DMS 273 (cell line): ENCODE results near the gene DOCK2.
"Not testable (repeated sequence)": the region's sequence is repeated elsewhere in the genome, so short reads cannot be mapped to it uniquely, and the experiment has no call there.

ENCODE experiments used
- DNase-seq: peaks from one replicate; lab custom pipeline; 2025; ENCODE audit not compliant: unreplicated experiment; lab: John Stamatoyannopoulos, UW

Gene DOCK2

DNA sequence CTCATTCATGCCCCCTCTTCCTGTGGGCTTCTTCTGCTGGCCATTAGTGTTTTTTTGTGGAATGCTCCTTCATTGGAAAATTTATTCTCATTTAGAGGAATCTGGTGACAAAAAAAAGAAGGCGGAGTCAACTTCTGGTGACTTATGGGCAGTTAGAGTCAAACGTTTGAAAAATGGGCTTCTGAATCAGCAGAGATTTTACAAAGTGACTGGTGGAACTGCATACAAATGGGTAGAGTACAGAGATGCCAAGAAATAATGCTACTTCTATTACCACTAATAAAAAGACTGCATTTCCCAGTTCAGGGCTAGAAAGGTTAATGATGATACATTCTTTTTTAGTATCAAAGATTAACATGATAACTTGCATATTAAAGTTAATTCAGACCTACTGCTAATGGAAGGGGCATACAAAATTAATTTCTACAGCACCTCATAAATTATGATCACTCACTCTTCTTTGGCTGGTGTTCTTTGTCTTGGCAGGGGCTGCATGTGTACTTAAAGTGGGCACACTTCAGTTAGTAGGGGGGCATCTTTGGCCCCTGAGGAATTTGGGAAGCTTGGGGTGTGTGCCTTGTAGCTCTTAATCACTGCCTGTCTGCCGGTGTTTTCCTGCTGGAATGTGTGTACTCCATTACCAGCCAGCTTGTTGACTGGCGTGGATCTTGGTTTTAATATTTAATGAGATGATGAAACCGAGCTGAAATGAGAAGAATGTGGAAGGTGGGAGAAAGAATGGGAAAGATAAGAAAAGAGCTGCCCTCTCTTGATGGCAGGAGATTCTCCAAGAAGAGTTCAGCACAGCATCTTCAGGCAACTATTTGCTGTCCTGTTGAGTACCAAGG, 148.9 kb downstream of the DOCK2 start:
- DNase-seq: no peak

DNA sequence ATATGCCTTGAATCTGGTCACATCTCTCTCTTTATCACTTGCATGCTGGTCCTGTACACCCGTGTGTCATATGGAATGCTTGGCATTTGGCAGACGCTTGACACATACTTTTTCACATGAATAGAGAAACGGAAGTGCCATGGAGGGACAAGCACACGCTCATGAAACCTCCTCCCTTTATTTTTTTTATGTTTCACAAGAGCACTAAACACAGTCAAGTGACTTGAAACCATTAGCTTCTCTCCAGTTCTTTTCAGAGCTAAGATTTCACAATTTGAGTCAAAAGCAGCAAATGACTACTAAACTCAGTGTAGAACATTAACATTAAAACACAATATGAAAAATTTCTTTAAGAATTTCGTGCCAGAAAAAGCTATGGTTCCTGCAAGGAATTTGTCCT, 151.1 kb downstream of the DOCK2 start:
- no peak for DNase-seq

DNA sequence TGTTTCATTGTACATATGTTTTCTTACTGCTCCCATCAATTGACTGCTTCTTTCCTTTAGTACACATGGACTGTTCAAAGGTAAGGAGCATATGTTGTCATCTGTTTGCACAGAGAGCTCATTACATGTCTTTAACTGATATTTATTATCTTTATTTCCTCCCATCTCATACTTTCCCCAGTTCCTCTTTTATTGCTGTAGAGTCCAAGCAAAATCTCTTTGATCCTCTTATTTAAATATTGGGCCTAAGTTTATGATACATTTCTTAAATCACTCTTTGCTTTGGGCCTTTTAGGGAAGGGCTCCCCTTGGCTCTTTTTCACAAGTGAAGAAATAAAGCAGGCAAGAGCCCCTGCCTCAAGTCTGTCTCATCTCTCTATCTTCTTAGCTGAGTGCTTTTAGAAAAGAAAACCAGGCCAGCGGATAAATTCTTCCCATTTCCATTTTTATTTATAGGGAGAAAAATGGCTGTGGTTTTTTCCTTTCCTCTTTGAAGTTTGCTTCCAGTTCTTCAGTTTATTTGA, 152.4 kb downstream of the DOCK2 start:
- DNase-seq: no peak

DNA sequence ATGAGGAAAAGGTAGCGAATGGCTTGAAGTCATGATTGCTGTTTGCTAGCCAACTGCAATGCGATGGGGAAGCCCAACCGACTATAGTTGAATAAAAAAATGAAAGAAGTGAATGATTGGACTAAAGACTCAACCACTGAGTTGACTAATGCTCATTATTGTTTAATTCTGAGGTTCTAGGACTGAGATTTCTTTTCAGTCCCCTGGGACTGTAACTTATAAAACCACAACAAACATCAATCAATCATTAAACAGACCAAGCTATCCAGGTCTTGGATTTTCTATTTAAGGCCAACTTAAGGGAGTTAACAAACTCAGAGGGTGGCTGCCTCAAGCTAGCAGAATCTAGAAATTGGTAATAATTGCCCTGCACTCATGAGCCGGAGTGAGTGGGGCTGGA, 154.2 kb downstream of the DOCK2 start:
- DNase-seq: no peak

DNA sequence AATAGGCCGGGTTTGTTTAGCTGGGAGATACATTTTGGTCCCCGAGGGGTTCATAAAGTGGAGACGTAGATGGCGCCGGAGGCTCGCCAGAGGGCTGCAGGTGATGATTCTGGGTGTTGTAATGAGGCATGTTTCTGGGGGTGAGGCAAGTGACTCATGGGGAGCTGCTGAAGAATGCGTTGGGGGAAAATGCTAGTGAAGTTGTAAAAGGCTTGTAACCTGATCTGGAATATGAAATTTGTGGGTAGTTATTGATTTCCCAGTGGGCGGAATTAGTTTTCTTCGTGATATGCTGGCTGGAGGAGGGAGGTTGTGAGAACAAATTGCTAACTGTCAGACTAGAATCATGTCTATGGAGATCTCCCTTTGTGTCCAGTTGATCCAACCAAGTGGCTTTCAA, 158.3 kb downstream of the DOCK2 start:
- no peak for DNase-seq

DNA sequence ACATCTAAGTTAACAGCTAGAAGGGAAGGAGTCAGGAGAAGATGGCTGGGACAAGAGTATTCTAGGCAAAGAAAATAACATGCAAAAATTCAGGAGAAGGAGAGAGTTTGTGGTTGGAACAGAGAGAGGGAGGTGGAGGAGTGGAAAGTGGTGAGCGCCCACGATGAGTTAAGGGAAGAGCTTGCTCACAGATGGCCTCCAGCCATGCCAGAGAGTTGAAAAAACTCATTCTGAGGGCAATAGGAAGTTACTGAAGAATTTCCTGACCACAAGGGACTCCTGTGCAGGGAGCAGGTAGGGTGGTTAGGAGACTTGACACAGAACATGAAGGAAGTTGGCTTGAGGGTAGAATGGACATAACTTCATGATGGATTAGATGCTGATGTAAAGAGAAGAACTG, 159.7 kb downstream of the DOCK2 start:
- no peak for DNase-seq

DNA sequence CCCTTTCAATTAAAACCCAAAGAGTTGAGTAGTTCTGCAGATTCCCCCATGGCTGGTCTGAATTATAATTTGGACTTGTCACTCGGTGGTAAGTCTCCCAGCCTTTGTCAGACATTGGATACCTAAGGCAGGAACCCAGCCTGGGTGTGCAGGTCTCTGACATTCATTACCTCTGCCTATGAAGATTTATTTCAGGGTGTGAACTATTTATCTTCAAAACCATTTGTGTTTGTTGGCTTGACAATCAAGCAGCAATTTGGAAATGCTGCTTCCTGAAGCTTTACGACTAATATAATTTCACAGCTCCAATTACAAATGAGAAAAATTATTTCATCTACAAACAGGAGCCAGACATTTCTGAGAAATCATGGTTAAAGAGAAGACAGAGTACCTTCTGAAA, 160.5 kb downstream of the DOCK2 start:
- DNase-seq: no peak

DNA sequence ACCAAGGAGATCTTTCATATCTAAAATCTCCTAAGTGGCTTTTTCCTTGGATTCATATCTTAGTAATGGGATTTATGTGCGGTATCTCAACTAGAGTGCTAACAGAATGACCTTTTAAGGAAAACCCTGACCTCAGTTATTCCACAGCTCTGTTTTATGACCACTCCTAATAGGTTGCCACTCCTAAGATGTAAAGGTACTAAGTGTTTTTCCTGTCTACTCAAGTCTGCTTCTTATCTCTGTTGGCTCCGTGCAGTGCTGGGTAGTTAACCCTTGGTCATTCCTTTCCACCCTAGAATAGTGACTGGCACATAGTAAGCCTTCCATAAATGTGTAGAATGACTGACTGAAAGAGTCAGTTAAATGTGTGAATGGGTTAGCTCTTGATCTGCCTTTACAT, 161.4 kb downstream of the DOCK2 start:
- no peak for DNase-seq

DNA sequence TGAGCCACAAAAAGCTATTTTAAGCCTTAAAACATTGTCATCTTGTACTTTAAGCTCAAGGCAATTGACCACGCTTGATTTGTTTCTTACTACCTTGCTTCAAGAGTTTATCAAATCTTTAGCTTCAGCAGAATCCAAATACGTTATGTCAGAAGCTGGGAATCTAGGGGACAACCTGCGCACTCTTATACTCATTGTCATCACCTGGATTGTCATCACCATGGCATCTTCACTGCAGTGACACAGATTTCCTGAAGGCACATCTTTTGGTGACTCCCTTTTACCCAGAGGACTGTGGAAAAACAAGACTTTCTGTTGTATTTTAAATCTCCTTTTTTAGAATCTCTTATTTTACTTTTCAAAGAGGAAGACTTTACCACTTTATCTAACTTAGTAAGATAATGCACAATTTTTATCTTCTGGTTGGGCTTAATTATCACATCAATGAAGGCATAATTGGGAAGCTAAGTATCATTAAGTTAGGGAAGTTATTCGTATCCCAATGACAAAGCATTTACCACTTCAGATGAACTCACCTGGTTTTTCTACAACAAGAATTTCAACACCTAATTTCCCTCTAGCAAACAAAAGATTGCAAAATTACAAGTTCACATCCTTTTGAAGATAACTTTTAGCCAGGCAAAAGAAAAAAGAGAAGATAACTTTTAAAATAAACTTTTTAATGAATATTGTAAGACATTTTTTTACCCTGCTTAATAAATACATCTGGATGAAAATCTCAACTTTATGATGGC, 162.0 kb downstream of the DOCK2 start:
- DNase-seq: no peak

DNA sequence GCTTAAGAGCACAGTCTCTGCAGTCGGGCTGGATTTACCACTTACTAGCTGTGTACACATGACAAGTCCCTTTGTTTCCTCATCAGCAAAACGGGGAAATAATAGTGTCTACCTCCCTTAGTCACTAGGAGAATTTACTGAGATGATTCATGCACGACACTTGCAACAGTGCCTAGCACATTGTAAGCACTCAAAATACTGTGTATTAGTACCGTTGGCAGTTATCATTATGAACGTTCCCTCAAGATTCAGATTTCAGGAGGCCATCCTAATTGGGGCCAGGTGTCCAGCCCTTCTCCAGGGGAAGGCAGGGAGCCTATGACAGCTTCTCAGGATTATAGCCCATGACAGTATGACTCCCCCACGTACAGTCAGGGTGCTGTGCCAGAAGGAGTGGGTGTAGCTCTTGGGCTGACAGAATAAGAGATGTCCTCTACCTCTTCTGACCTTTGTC, 164.3 kb downstream of the DOCK2 start:
- no peak for DNase-seq

DNA sequence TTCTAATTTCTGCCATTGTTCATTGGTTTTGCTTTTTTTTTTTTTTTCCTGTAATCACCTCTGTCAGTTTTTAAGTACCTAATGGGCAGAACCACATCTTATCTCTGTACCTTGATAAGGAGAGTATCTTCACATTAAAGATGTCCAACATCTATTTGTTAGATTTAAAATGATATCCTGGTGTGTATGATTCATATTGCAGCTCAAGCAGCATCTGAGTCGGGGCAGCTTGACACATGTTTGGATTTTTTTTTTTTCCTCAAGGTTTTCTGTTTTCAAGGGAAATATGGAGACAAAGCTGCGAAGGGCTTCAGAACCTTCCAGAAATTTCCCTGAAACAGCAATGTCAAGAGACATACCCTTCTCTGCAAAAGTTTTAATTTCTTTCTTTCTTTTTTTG, 164.7 kb downstream of the DOCK2 start:
- DNase-seq: no peak

DNA sequence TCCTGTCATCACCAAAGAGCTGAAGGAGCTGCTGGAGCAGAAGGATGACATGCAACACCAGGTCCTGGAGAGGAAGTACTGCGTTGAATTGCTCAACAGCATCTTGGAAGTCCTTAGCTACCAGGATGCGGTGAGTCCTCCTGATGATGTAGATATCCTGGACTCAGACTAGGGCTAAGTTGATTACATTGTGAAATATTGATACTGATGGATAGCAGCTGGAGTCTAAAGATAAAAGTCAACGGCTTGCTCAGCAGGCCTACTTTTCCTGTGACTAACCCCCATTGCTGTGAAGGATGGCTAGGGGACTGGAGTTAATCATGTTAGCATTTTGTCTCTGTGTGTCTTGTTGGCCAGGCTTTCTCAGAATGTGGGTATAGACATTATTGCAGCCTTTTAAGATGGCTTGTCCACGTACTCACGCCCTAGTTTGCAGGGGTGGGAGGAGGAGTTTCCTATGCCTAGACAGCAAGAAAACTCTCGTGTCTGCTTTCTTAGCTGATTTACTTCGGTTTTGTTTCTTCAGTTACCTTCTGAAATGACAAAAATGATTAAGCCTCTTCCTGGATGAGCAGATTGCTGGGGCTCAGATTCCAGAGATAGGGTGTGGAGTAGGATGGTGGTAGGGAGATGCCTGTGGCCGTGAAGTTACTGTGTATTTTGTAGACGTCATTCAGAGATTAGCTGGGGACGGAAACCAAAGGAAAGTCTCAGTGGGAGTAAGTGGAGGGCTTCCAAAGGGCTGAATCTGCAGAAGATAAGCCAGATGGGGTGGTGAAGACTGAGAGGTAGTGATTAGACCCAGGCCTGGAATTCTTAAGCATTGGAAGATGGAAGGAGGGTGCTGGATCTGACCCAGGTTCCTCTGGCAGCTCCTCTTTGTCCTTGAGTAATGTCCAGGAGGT, 166.3 kb downstream of the DOCK2 start:
- no peak for DNase-seq

DNA sequence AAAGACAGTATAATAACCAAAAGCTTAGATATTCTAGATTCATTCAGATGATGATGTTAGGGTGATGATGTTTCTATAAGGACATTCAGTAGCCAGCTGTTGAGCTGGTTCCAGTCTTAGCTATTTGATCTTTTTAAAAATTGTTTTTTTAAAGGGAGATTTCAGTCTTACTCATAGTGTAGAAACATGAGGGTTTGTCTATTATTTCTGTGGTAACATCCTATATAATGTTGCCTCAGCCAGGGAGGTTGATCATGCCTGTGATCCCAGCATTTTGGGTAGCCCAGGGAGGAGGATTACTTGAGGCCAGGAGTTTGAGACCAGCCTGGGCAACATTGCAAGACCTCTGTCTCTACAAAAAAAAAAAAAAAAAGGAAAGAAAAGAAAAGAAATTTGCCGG, 167.8 kb downstream of the DOCK2 start:
- no peak for DNase-seq

DNA sequence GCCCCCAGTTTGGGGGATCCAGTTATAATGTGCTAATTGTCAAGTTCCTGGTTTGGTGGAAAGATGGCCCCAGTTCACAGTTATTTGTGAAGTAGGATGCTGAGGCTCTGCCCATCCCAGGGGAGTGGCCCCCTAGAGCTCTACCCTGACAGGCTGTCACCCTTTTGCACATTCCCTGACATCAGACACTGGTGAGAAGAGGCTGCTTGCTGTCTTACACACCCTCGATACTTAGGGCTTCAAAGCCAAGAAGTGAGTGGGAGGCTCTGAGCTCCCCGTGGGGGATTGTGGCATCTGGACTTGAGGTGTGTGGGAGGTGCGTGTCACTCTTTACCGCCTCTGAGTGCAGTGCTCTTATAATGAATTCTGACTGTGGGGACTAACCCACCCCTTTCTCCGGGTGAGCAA, 168.5 kb downstream of the DOCK2 start:
- DNase-seq: peak; percentile 19

DNA sequence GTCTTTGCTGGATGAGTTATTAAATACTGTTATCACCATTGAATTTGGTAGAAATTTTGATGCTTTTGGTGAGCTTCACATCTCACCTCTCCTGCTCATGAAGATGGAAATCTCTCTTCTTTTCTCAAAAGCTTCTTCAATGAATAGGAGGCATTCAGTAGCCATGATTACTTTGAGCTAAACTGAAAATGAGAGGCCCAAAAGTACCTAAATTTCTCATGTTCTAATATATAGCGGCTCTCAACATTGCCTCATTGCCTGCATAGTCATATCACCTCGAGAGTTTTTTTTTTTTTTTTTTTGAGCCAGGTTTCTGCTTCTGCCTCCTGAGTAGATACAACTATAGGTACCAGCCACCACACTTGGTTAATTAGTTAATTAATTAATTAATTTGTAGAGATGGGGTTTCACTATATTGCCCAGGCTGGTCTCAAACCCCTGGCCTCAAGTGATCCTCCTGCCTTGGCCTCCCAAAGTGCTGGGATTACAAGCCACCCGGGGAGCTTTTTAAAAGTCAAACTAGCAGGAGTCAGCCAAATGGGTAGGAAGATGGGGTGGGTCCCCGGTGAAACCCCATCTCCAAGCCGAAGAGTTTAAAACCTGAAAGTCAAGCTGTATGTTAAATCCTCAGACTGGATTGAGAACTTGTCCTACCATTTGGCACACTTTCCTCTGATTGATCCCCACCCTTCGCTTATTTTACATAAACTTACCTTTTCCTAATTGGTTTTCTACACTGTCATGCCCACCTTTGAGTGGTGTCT, 169.0 kb downstream of the DOCK2 start:
- DNase-seq: no peak

DNA sequence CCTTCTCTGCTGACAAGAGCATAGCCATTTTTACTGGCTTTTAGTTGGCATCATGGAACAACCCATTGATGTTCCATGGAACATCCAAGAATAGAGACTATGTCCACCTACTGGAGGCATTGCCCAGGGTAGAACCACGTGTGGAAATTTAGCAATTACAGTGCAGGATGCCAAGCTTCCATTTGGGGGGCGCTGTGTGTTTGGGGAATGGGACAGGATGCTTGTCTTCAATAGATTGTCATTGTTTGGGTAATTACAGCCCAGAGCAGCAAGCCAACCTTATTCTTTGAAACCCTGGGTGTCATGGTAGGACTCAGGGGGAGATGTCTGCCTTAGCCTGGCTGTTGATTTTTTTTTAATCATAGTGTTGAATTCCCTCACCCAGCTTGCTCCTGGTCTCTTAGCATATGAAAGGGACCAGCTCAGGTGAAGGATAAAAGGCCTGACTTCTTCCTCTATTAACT, 171.1 kb downstream of the DOCK2 start:
- DNase-seq: no peak

DNA sequence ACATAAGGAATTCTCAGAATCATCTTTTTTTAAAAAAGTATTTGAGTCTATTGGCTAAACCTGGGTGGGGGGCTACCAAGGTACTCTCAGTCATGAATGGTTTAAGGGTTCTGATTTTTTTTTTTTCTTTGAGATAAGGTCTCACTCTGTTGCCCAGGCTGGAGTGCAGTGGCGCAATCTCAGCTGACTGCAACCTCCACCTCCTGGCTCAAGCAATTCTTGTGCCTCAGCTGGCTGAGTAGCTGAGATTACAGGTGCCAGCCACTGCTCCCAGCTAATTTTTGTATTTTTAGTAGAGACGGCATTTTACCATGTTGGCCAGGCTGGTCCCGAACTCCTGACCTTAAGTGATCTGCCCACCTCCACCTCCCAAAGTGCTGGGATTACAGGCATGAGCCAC, 171.8 kb downstream of the DOCK2 start:
- not testable (repeated sequence) for DNase-seq

DNA sequence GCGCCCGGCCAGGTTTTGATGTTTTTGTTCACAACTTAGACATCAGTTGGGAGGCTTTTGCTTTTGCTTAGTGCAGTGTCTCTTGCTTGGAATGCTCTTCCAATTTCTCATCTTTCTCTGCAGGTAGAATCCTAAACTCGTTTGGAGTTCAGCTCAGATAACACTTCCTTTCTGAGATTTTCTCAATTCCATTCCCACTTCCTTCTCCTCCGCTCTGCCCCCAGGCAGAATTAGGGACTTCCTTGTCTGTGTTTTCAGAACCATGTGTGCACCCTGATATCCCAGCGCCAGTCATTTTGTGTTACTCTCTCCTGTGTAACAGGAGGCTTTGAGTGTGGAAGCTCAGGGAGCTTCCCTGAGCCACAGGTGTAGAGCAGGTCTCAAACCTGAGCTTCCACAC, 172.2 kb downstream of the DOCK2 start:
- DNase-seq: no peak

DNA sequence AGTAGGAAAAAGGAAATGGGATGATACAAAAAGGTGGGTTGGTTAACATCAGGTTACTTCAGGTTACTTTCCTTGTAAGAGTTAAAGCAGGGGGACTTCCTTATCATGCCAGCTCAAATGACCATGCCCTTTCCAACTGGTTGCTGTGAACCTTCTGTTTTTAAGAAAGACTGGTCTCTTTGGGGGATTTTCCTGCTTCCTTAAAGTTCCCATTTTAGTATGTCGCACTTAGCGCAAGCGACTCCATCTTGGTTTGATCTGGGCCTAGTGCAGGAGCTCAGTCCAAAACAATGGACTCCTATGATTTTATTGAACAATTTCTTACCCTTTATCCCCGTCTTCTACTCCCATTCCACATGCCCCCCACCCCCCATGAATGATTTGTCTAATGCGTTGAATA, 173.4 kb downstream of the DOCK2 start:
- DNase-seq: no peak

DNA sequence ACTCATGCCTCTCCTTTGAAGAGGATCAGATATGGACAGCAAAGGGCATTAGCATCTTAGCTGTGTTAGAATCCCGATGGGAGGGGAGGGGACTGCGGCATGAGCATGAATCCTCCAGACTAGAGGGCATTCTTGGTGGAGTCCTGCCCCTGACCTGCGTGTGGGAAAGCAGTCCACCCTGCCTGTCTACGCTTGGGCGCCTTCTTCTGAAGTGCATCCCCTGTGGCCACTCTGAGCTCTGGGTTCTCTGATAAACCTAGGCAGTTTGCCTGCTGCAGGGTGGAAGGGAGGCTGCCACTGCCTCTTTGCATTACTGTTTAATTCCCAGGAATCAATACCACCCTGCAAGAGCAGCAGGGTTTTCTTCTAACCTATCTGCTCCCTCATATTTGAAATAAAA, 173.9 kb downstream of the DOCK2 start:
- DNase-seq: no peak
